Measurements from ENCODE around the gene ANTXR2. TPM values are rescaled to one million over a fixed set of nuclear protein-coding genes. Genes with fewer than 3 reads are reported as not detected.

The ANTXR2 gene
- total RNA-seq, 6 donors from 2014 or later = 26.0 to 61.0 (median 37.5) TPM

GRCh38 chr4:79862821-79863220, 210.2 kb downstream of the ANTXR2 start:
- no peak overlapping the region for H3K4me3 ChIP-seq
- DNase-seq (no peak), ATAC-seq (ENCODE audit: low FRiP score in 2 of 2) (no peak)
- H3K27me3 ChIP-seq = no peaks in the 10 kb centered on the region
- no peaks in the 10 kb centered on the region for H3K36me3 ChIP-seq
- no peaks in the 10 kb centered on the region for H3K4me1 ChIP-seq
- 62 to 77% methylated on average over 3 of the region's 3 CpGs for WGBS, 2 donors
- H3K27ac ChIP-seq = no peak overlapping the region
- no peaks in the 10 kb centered on the region for H3K9me3 ChIP-seq
- TF ChIP-seq EP300 (IDR thresholded peaks at IDR 0.05) = no peak
- TF ChIP-seq POLR2AphosphoS5 (IDR thresholded peaks at IDR 0.05) = no peak
- TF ChIP-seq POLR2A (IDR thresholded peaks at IDR 0.05) = no peak
- TF ChIP-seq CTCF (IDR thresholded peaks at IDR 0.05) = no peak

GRCh38 chr4:79857811-79858210, 215.2 kb downstream of the ANTXR2 start:
- Histone ChIP-seq H3K9me3 (no peaks in the 10 kb centered on the region), H3K4me3 (no peak overlapping the region), H3K36me3 (no peaks in the 10 kb centered on the region), H3K27me3 (no peaks in the 10 kb centered on the region), H3K27ac (no peak overlapping the region), H3K4me1 (peaks cover 0 to 12% (median 8%) of the 10 kb centered on the region in 4 donors)
- 64 to 82% methylated on average over 1 of the region's 1 CpG for WGBS, 2 donors
- ATAC-seq (ENCODE audit: low FRiP score in 2 of 2) = no peak
- DNase-seq = no peak
- no peak for TF ChIP-seq POLR2A (IDR thresholded peaks at IDR 0.05)
- TF ChIP-seq POLR2AphosphoS5 (IDR thresholded peaks at IDR 0.05) = no peak
- TF ChIP-seq CTCF (IDR thresholded peaks at IDR 0.05) = no peak
- no peak for TF ChIP-seq EP300 (IDR thresholded peaks at IDR 0.05)

GRCh38 chr4:79856196-79856595, 216.8 kb downstream of the ANTXR2 start:
- Histone ChIP-seq H3K4me3 (no peak overlapping the region), H3K9me3 (no peaks in the 10 kb centered on the region), H3K27me3 (no peaks in the 10 kb centered on the region), H3K36me3 (no peaks in the 10 kb centered on the region), H3K27ac (no peak overlapping the region), H3K4me1 (peaks cover 0 to 19% (median 8%) of the 10 kb centered on the region in 4 donors)
- WGBS, 2 donors = 77 to 82% methylated on average over 3 of the region's 3 CpGs
- TF ChIP-seq POLR2A (IDR thresholded peaks at IDR 0.05) = no peak
- no peak for TF ChIP-seq CTCF (IDR thresholded peaks at IDR 0.05)
- no peak for TF ChIP-seq POLR2AphosphoS5 (IDR thresholded peaks at IDR 0.05)
- TF ChIP-seq EP300 (IDR thresholded peaks at IDR 0.05) = no peak
- ATAC-seq (ENCODE audit: low FRiP score in 2 of 2) (no peak), DNase-seq (no peak)

- Histone ChIP-seq H3K36me3 (no peaks in the 10 kb centered on the region), H3K4me1 (peaks cover 0 to 19% (median 8%) of the 10 kb centered on the region in 4 donors), H3K4me3 (no peak overlapping the region), H3K9me3 (no peaks in the 10 kb centered on the region), H3K27me3 (no peaks in the 10 kb centered on the region), H3K27ac (no peak overlapping the region)
- ATAC-seq (ENCODE audit: low FRiP score in 2 of 2) (no peak), DNase-seq (no peak)
- TF ChIP-seq POLR2A (IDR thresholded peaks at IDR 0.05) (no peak), POLR2AphosphoS5 (IDR thresholded peaks at IDR 0.05) (no peak), CTCF (IDR thresholded peaks at IDR 0.05) (no peak), EP300 (IDR thresholded peaks at IDR 0.05) (no peak)
- WGBS, 2 donors = 20 to 24% methylated on average over 4 of the region's 4 CpGs
Observed at GRCh38 chr4:79854856-79855502, 218.1 kb downstream of the ANTXR2 start.

GRCh38 chr4:79852305-79852730, 220.7 kb downstream of the ANTXR2 start:
- H3K4me3 ChIP-seq = no peak overlapping the region
- TF ChIP-seq POLR2AphosphoS5 (IDR thresholded peaks at IDR 0.05) (peak; percentile 74 to 85), POLR2A (IDR thresholded peaks at IDR 0.05) (no peak), EP300 (IDR thresholded peaks at IDR 0.05) (peak in 1 of 4 donors; percentile 73)
- ATAC-seq (ENCODE audit: low FRiP score in 2 of 2) (peak; percentile 53 to 69), DNase-seq (peak in 1 of 2 donors; percentile 28)
- H3K9me3 ChIP-seq = no peaks in the 10 kb centered on the region
- H3K27ac ChIP-seq = peak overlapping the region in 3 of 4 donors; percentile 12 to 26 (median 12)
- WGBS, 2 donors = 49 to 55% methylated on average over 4 of the region's 4 CpGs
- H3K4me1 ChIP-seq = peaks cover 0 to 19% (median 8%) of the 10 kb centered on the region in 4 donors
- no peaks in the 10 kb centered on the region for H3K27me3 ChIP-seq
- H3K36me3 ChIP-seq = no peaks in the 10 kb centered on the region
